ENCODE data around the gene SCN3B. TPM values are rescaled to one million over a fixed set of nuclear protein-coding genes. Genes with fewer than 3 reads are reported as not detected.

SCN3B gene
- total RNA-seq, 3 donors from 2014 or later = 1.9 to 2.6 (median 1.9) TPM

GRCh38 chr11:123585206-123585605 is 69.2 kb downstream of the SCN3B start:
- intact Hi-C loops (cut with DNase I; ENCODE audit: low total_unique reads) = no loop called here
- Histone ChIP-seq H3K27ac (no peak overlapping the region), H3K4me1 (peaks cover 0 to 8% of the 10 kb centered on the region in 2 donors), H3K36me3 (no peaks in the 10 kb centered on the region), H3K4me3 (no peak overlapping the region), H3K9me3 (no peaks in the 10 kb centered on the region), H3K27me3 (no peaks in the 10 kb centered on the region)
- TF ChIP-seq POLR2A (IDR thresholded peaks at IDR 0.05) = no peak
- no peak for TF ChIP-seq CTCF (IDR thresholded peaks at IDR 0.05)
- TF ChIP-seq POLR2AphosphoS5 (IDR thresholded peaks at IDR 0.05) = no peak
- DNase-seq (ENCODE audit: low spot score in 2 of 2) = no peak

GRCh38 chr11:123584737-123585136 is 69.7 kb downstream of the SCN3B start:
- H3K27ac ChIP-seq = no peak overlapping the region
- DNase-seq (ENCODE audit: low spot score in 2 of 2) = no peak
- no peak overlapping the region for H3K4me3 ChIP-seq
- intact Hi-C loops (cut with DNase I; ENCODE audit: low total_unique reads) = no loop called here
- no peaks in the 10 kb centered on the region for H3K36me3 ChIP-seq
- no peaks in the 10 kb centered on the region for H3K27me3 ChIP-seq
- no peak for TF ChIP-seq POLR2AphosphoS5 (IDR thresholded peaks at IDR 0.05)
- no peak for TF ChIP-seq CTCF (IDR thresholded peaks at IDR 0.05)
- TF ChIP-seq POLR2A (IDR thresholded peaks at IDR 0.05) = no peak
- peaks cover 0 to 8% of the 10 kb centered on the region in 2 donors for H3K4me1 ChIP-seq
- H3K9me3 ChIP-seq = no peaks in the 10 kb centered on the region

- Histone ChIP-seq H3K9me3 (no peaks in the 10 kb centered on the region), H3K36me3 (no peaks in the 10 kb centered on the region), H3K27me3 (no peaks in the 10 kb centered on the region), H3K4me3 (no peak overlapping the region), H3K27ac (no peak overlapping the region), H3K4me1 (peaks cover 0 to 8% of the 10 kb centered on the region in 2 donors)
- no peak for DNase-seq (ENCODE audit: low spot score in 2 of 2)
- intact Hi-C loops (cut with DNase I; ENCODE audit: low total_unique reads) = no loop called here
- no peak for TF ChIP-seq POLR2AphosphoS5 (IDR thresholded peaks at IDR 0.05)
- no peak for TF ChIP-seq POLR2A (IDR thresholded peaks at IDR 0.05)
- no peak for TF ChIP-seq CTCF (IDR thresholded peaks at IDR 0.05)
Measured at GRCh38 chr11:123584186-123584585, 70.2 kb downstream of the SCN3B start.

- Histone ChIP-seq H3K4me1 (peaks cover 0 to 8% of the 10 kb centered on the region in 2 donors), H3K4me3 (no peak overlapping the region), H3K9me3 (no peaks in the 10 kb centered on the region), H3K36me3 (no peaks in the 10 kb centered on the region), H3K27me3 (no peaks in the 10 kb centered on the region), H3K27ac (no peak overlapping the region)
- TF ChIP-seq POLR2A (IDR thresholded peaks at IDR 0.05) = no peak
- TF ChIP-seq POLR2AphosphoS5 (IDR thresholded peaks at IDR 0.05) = no peak
- no peak for TF ChIP-seq CTCF (IDR thresholded peaks at IDR 0.05)
- no peak for DNase-seq (ENCODE audit: low spot score in 2 of 2)
- intact Hi-C loops (cut with DNase I; ENCODE audit: low total_unique reads) = no loop called here
Measured at GRCh38 chr11:123582992-123583504, 71.4 kb downstream of the SCN3B start.

GRCh38 chr11:123581651-123582399 is 72.6 kb downstream of the SCN3B start:
- intact Hi-C loops (cut with DNase I; ENCODE audit: low total_unique reads) = no loop called here
- Histone ChIP-seq H3K27ac (no peak overlapping the region), H3K27me3 (no peaks in the 10 kb centered on the region), H3K4me1 (peaks cover 0 to 8% of the 10 kb centered on the region in 2 donors), H3K36me3 (no peaks in the 10 kb centered on the region), H3K4me3 (no peak overlapping the region), H3K9me3 (no peaks in the 10 kb centered on the region)
- DNase-seq (ENCODE audit: low spot score in 2 of 2) = no peak
- no peak for TF ChIP-seq CTCF (IDR thresholded peaks at IDR 0.05)
- no peak for TF ChIP-seq POLR2A (IDR thresholded peaks at IDR 0.05)
- no peak for TF ChIP-seq POLR2AphosphoS5 (IDR thresholded peaks at IDR 0.05)

All from breast epithelium (tissue), 4 donors.